Measurements from ENCODE around the gene PARD6A. TPM values are rescaled to one million over a fixed set of nuclear protein-coding genes. Genes with fewer than 3 reads are reported as not detected.

The PARD6A gene
- total RNA-seq, 4 donors from 2014 or later: 1.1 to 2.3 (median 2.1) TPM

DNA sequence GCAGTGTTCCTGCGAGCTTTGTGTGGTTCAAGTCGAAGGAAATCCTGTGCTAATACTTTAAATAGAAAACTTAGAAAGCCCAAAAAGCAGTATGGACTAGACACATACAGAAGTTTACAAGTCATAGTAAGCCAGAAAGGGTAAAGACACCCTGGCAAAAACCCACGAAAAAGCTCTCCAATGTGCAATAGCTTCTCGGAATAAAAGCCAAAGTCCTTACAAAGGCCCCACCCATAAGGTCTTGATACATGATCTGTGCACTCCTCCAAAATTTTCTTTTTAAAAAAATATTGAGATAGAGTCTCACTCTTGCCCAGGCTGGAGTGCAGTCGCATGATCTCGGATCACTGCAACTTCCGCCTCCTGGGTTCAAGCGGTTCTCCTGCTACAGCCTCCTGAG is 16.2 kb downstream of the PARD6A start:
- intact Hi-C loops (cut with DNase I): loop anchor here (10.0 kb wide), 1 partner anchor 138 kb away; no protein-coding TSS in a partner anchor
- no peaks in the 10 kb centered on the region for H3K9me3 ChIP-seq
- no peak overlapping the region for H3K4me3 ChIP-seq
- peaks cover 0 to 40% (median 0%) of the 10 kb centered on the region in 3 donors for H3K36me3 ChIP-seq
- peaks cover 30 to 68% (median 44%) of the 10 kb centered on the region in 3 donors for H3K4me1 ChIP-seq
- TF ChIP-seq POLR2A (IDR thresholded peaks at IDR 0.05) (no peak), CTCF (IDR thresholded peaks at IDR 0.05) (no peak)
- DNase-seq: no peak
- 48 to 64% methylated on average over 8 of the region's 8 CpGs for WGBS, 2 donors
- H3K27me3 ChIP-seq: no peaks in the 10 kb centered on the region
- peak overlapping the region; percentile 39 to 86 (median 72) for H3K27ac ChIP-seq

- Histone ChIP-seq H3K4me3 (no peak overlapping the region), H3K27me3 (no peaks in the 10 kb centered on the region), H3K27ac (peak overlapping the region in 3 of 4 donors; percentile 39 to 86 (median 71)), H3K4me1 (peaks cover 30 to 60% (median 44%) of the 10 kb centered on the region in 3 donors), H3K9me3 (no peaks in the 10 kb centered on the region), H3K36me3 (peaks cover 0 to 46% (median 0%) of the 10 kb centered on the region in 3 donors)
- TF ChIP-seq POLR2A (IDR thresholded peaks at IDR 0.05): no peak
- intact Hi-C loops (cut with DNase I): loop anchor here (10.0 kb wide), 1 partner anchor 137 kb away; no protein-coding TSS in a partner anchor
- WGBS, 2 donors: no CpG with 5 or more reads among the region's 1 CpG
- DNase-seq: no peak
Measured at GRCh38 chr16:67677712-67678111, 17.0 kb downstream of the PARD6A start.

- Histone ChIP-seq H3K36me3 (peaks cover 0 to 54% (median 0%) of the 10 kb centered on the region in 3 donors), H3K4me3 (no peak overlapping the region), H3K4me1 (peaks cover 23 to 57% (median 37%) of the 10 kb centered on the region in 3 donors), H3K27ac (peak overlapping the region in 1 of 4 donors; percentile 25), H3K9me3 (no peaks in the 10 kb centered on the region), H3K27me3 (no peaks in the 10 kb centered on the region)
- DNase-seq: no peak
- intact Hi-C loops (cut with DNase I): loop anchor here (10.0 kb wide), 1 partner anchor 136 kb away; no protein-coding TSS in a partner anchor
- TF ChIP-seq POLR2A (IDR thresholded peaks at IDR 0.05): no peak
- no peak for TF ChIP-seq CTCF (IDR thresholded peaks at IDR 0.05)
- 75 to 85% methylated on average over 12 of the region's 12 CpGs for WGBS, 2 donors
Measured at GRCh38 chr16:67678354-67679023, 17.7 kb downstream of the PARD6A start.

DNA sequence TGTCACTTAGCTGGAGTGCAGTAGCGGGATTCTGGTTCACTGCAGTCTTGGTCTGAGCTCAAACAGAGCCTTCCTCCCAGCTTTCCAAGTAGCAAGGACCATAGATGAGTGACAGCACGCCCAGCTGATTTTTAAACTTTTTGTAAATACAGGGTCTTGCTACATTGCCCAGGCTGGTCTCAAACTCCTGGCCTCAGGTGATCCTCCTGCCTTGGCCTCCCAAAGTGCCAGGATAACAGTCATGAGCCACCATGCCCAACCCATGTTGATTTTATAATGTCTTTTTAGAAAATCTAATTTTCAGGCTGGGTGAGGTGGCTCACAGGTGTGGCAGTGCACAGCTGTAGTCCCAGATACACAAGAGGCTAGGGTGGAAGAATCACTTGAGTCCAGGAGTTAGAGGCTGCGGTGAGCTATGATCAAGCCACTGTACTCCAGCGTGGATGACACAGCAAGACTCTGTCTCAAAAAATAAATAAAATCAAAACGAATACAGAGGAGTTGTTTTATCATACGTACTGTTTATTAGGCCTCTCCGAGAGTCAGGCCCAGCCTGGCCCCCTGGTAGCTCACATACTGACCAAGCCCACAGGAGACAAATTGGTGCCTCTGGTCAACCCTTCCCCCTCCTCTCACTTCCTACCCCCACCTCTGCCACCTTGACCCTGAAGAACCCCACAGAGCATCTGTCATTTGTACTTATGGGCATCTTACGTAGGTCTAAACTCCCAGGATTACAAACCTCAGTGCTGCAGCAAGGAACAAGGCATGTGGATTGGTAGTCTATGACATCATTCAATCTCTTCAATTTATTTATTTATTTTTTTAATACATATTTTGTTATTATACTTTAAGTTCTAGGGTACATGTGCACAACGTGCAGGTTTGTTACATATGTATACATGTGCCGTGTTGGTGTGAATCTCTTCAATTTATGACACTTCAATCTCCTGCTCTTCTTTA is 19.5 kb downstream of the PARD6A start:
- Histone ChIP-seq H3K4me1 (peaks cover 17 to 57% (median 30%) of the 10 kb centered on the region in 3 donors), H3K9me3 (no peaks in the 10 kb centered on the region), H3K27me3 (no peaks in the 10 kb centered on the region), H3K27ac (no peak overlapping the region), H3K36me3 (peaks cover 0 to 58% (median 3%) of the 10 kb centered on the region in 3 donors), H3K4me3 (no peak overlapping the region)
- WGBS, 2 donors: 90 to 91% methylated on average over 10 of the region's 10 CpGs
- intact Hi-C loops (cut with DNase I): loop anchor here (10.0 kb wide), 1 partner anchor 135 kb away; no protein-coding TSS in a partner anchor
- no peak for TF ChIP-seq POLR2A (IDR thresholded peaks at IDR 0.05)
- no peak for TF ChIP-seq CTCF (IDR thresholded peaks at IDR 0.05)
- DNase-seq: no peak

- Histone ChIP-seq H3K4me1 (peaks cover 11 to 37% (median 12%) of the 10 kb centered on the region in 3 donors), H3K4me3 (no peak overlapping the region), H3K27me3 (no peaks in the 10 kb centered on the region), H3K27ac (peak overlapping the region; percentile 36 to 80 (median 52)), H3K36me3 (peaks cover 0 to 60% (median 5%) of the 10 kb centered on the region in 3 donors), H3K9me3 (no peaks in the 10 kb centered on the region)
- WGBS, 2 donors: 83 to 94% methylated on average over 4 of the region's 4 CpGs
- DNase-seq: no peak
- TF ChIP-seq CTCF (IDR thresholded peaks at IDR 0.05): no peak
- TF ChIP-seq POLR2A (IDR thresholded peaks at IDR 0.05): no peak
- intact Hi-C loops (cut with DNase I): no loop called here
Measured at GRCh38 chr16:67683767-67684166, 23.0 kb downstream of the PARD6A start.
